Activated CD8-positive, alpha-beta memory T cell treated with anti-CD3 and anti-CD28 coated beads, Interleukin-2, amount 50 U/mL, for 1 hour (primary cell): ENCODE data around the gene GABRP.
"Not testable (repeated sequence)": the region's sequence is repeated elsewhere in the genome, so short reads cannot be mapped to it uniquely, and the experiment has no call there.

Experiments used
- DNase-seq: peaks from one replicate; pipeline ENCODE4 v3.0.0-alpha.2; 2020; ENCODE audit errors: extremely low read depth

Gene GABRP

GRCh38 chr5:170755679-170756456, 27.7 kb upstream of the GABRP start:
- no peak for DNase-seq

DNA sequence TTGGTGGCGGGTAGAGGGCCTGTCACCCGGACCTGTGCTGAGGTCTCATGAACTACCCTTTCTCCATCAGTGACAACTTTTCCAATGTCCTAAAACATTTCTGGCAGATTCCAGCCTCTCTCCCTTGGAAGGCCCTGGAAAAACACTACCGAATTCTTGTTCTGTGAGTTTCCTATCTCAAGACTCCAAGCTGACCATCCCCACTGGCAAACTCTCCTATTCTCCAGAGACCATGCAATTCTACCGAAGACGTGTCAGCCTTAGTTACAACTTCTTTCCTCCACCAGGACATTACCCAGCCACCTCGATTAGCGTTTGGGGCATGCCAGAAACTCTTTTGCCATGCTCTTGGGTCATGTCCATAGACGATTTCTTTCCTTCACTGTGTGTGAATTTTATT, 26.8 kb upstream of the GABRP start:
- no peak for DNase-seq

- DNase-seq, result no peak
Measured at GRCh38 chr5:170757182-170757601, 26.3 kb upstream of the GABRP start.

DNA sequence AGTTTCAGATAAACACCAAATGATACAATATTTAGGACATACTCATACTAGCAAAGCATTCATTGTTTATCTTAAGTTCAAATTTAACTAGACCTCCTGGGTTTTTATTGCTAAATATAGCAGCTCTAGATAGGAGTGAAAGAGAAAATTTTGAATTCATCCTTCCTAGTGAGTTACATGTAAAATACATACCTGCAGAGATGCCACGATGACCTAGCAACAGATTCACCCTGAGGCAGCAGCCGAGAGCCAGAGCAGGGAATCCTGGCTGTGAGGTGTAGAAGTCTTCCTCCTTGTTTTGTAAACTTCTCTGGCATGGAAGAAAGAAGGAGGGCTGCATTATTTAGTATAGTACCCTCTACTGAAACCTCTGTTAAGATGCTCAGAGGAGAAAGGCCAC, 25.9 kb upstream of the GABRP start:
- no peak for DNase-seq

- DNase-seq, result no peak
Measured at GRCh38 chr5:170758481-170758880, 25.0 kb upstream of the GABRP start.

DNA sequence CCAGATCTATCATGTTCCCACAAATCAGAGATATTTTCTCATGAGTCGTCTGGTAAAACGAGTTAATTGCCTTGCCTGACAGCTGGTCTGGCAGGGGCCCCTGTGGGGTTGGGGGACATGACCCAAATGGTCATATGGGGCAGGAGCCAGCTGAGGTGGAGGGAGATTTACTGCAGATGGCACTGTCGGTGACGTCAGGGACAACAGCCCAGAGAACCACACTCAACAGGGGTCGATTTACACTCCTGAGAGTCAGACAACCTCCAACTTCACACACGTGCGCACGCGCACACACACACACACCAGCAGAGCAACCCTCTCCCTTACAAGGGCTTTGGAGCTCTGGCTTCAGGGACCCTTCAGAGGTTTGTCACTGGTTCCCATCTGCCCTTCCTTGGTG, 23.4 kb upstream of the GABRP start:
- no peak for DNase-seq

GRCh38 chr5:170761048-170761707, 22.3 kb upstream of the GABRP start:
- DNase-seq, result no peak

GRCh38 chr5:170761708-170762066, 21.8 kb upstream of the GABRP start:
- DNase-seq, result no peak

- DNase-seq, result not testable (repeated sequence)
Measured at GRCh38 chr5:170762298-170762697, 21.2 kb upstream of the GABRP start.

DNA sequence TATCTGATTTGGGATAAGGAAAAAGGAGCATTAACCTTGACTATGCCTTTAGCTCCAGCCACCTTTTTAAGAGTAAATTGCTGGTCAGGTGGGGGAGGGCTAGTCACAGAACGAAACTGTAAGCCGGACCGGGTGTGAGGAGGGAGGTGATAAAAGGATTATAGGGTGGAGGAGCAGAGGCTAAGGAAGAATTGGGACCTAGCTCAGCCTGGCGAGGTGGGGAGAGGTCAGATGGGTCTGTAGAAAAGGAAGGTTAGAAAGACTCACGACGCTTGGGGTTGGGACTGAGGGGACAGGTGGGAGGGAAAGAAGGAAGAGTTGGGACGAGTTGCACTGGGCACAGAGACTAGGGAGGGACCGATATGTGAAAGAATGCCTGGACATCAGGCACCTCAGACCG, 17.7 kb upstream of the GABRP start:
- not testable (repeated sequence) for DNase-seq

GRCh38 chr5:170769246-170769645, 14.3 kb upstream of the GABRP start:
- DNase-seq, result no peak

DNA sequence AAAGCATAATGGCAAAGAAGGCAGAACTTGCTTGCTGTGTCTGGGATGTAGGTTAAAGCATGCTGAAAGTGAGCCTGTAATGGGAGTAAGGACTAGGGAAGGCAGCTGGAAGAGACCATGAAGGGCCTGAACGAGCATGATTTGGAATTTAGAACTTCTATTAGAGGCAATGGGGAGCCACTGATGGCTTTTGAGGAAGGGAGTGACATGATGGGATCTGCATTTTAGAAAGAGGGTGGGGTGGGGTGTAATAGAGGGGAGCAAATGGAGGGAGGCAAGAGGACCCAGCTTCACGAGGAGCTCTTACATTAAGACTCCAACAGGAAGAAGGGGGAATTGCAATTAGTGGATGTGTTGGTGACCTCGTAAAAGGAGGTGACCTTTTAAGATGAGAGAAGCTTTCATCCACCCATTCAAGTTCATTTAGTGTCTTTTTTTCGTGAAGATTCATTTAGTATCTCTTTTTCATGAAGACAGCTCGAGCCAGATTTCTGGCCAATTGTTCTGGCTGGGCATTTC, 13.6 kb upstream of the GABRP start:
- no peak for DNase-seq

DNA sequence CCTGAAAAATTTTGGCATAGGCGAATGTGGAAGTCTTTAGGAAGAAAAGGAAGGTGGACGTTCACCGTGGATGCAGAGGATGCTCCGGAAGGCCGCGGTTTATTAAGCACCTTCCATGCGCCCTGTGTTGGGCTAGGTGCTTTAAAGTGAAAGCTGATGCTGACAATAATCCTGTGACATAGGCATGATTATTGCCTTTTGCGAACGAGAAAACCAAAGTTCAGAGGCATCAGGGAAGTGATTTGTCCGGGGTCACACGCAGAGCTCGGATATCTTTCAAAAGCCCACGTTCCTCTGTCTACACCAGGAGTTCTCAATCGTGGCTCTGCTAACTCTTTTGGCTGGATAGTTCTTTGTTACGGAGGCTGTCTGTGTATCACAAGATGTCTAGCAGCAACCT, 12.0 kb upstream of the GABRP start:
- no peak for DNase-seq

DNA sequence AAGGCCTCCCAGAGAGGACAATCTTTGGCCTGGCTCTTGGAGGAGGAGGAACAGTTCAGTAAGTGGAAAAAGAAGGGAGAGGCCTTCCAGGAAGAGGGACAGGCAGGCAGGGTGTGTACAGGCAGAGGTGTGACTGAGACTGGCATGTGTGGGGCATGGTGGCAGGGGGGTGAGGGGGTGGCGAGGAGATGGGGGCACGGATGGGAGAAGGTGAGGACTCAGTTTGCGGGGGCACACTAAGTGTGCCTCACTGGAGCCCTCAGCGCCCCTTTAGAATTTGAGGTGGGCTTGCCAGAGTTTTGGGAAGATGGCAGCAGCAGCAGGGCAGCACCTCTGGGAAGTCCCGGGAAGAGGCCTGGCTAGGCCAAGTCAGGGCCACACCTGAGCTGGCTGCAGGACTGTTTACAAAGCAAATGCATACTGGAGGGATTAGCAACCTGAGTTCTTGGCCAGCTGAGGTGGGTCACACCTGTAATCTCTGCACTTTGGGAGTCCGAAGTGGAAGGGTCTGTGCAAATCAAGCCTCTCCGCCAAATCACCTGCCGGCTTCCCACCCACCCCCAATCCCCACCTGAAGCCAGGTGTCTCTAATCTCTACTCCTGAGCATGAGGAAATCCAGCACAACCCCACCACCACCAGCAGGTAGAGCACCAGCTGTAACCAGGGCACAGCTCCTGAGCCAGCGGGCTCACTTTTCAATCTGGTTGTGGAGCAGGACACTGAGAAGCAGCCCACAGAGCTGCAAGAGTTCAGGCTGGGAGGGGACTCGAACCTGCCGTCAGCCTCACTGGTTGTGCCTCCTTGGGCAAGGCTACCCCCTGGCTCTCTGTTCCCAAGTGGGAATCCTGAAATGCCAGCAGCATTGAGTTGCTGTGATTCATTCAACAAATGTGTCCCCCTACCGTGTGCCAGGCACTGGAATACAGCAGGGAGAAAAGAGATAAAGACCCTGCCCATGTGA, 10.2 kb upstream of the GABRP start:
- no peak for DNase-seq

DNA sequence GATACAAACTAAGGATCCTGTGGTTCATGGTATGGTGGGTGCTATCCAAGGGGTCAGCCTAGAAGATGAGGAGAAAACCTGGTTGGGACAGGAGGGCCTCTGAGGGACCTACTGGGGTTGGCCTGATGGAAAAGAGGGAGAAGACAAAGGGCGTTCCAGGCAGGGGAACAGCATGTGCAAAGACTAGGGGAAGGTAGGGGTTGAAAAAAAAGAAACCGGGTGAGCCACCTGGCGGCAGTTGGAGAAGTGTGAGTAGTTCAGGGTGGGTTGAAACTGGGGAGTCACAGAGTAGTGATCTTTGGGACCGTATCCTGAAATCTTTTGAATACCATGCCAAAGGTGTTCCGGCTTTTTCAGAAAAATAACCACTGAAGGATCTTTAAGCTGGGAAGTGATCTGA, 8.7 kb upstream of the GABRP start:
- no peak for DNase-seq

GRCh38 chr5:170781946-170782345, 1.6 kb upstream of the GABRP start:
- no peak for DNase-seq

DNA sequence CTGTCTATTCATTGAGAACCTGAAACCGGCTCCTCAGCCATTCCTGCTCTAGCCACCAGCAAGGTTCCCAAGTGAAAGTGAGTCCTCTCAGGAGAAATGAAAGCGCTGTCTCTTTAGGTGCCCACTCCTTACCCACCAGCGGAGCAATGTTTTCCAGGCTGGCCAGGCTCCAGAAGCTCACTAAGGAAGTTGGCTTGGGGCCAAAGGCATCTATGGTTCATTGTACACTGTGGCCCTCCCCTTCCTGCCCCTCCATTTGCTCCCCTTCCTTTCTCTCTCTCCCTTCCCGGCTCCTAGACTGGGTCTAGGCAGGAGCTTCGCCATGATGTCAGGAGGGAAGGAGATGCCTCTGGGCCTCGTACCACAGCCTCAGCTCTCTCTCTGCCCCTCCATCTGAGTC, 1.1 kb upstream of the GABRP start:
- DNase-seq, result no peak

GRCh38 chr5:170785416-170785815, 1.9 kb downstream of the GABRP start:
- DNase-seq, result no peak

DNA sequence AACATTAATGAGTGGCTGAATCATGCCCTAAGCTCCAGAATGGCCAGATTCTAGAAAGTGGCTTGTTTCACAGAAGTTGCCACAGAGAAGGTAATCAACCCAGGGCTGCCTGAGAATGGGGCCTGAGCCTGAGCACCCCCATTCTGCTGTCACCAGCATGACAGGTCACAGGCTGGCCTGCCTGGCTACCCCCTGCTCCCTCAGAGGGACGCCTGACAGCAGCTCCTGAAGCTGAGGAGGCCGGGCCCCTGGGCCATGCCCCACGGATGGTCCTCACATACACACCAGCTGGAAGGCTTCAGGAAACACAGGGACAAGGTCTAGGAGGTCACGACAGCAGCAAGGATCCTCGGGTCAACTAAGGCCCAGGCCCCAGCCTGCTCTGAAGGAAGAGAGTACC, 3.7 kb downstream of the GABRP start:
- DNase-seq, result no peak

- no peak for DNase-seq
Measured at GRCh38 chr5:170788626-170789304, 5.2 kb downstream of the GABRP start.

- DNase-seq, result no peak
Measured at GRCh38 chr5:170791325-170791954, 7.9 kb downstream of the GABRP start.
